HepG2 (cell line): ENCODE measurements around the gene CHPF. TPM values are rescaled to one million over a fixed set of nuclear protein-coding genes. Genes with fewer than 3 reads are reported as not detected.
A peak's percentile ranks its signal among the peaks of the same experiment; 100 is the strongest.

ENCODE experiments used
- BCL3 ChIP-seq: sonication (generic); formaldehyde crosslinking; IDR thresholded peaks from 2 replicates; pipeline ENCODE4 v1.5.1; 2020; ENCODE audit warnings: mild to moderate bottlenecking, missing genetic modification reagents, moderate library complexity
- CCDC6 ChIP-seq: sonication (generic); formaldehyde crosslinking; IDR thresholded peaks from 2 replicates; pipeline ENCODE4 v1.8.1; 2022; ENCODE audit warnings: mild to moderate bottlenecking, missing genetic modification reagents, moderate library complexity
- E2F5 ChIP-seq: sonication (generic); formaldehyde crosslinking; conservative IDR thresholded peaks from 2 replicates; pipeline ENCODE4 v1.4.0; 2020; ENCODE audit warnings: missing genetic modification reagents
- GFI1 ChIP-seq: sonication (generic); formaldehyde crosslinking; IDR thresholded peaks from 2 replicates; pipeline ENCODE4 v1.5.0; 2020; ENCODE audit warnings: missing genetic modification reagents, mild to moderate bottlenecking, borderline replicate concordance
- GLMP ChIP-seq: sonication (generic); formaldehyde crosslinking; IDR thresholded peaks from 2 replicates; pipeline ENCODE4 v1.9.0; 2021; ENCODE audit warnings: missing genetic modification reagents, mild to moderate bottlenecking, borderline replicate concordance
- KLF13 ChIP-seq: sonication (generic); formaldehyde crosslinking; IDR thresholded peaks from 2 replicates; pipeline ENCODE4 v1.4.0; 2020; ENCODE audit warnings: mild to moderate bottlenecking, missing genetic modification reagents
- SMC3 ChIP-seq: IDR thresholded peaks from 2 replicates; pipeline ENCODE4 v1.6.1; 2011; ENCODE audit warnings: low read length, improper control_type of control experiment
- SRSF1 ChIP-seq: fragments of 200-400 bp; formaldehyde crosslinking; optimal IDR thresholded peaks from 2 replicates; pipeline ENCODE3; 2017; ENCODE audit warnings: mild to moderate bottlenecking, low read depth, low read length, moderate library complexity
- TBX3 ChIP-seq: fragments of 450-650 bp; IDR thresholded peaks from 2 replicates; pipeline ENCODE4 v1.6.1; 2017; ENCODE audit warnings: antibody characterized with exemption, mild to moderate bottlenecking, inconsistent platforms, borderline replicate concordance
- TFDP2 ChIP-seq: sonication (generic); formaldehyde crosslinking; IDR thresholded peaks from 2 replicates; pipeline ENCODE4 v1.4.0; 2020; ENCODE audit warnings: missing genetic modification reagents
- THAP8 ChIP-seq: sonication (generic); formaldehyde crosslinking; IDR thresholded peaks from 2 replicates; pipeline ENCODE4 v1.5.1; 2020; ENCODE audit warnings: missing genetic modification reagents, mild to moderate bottlenecking, borderline replicate concordance
- ZBTB14 ChIP-seq: sonication (generic); formaldehyde crosslinking; IDR thresholded peaks from 2 replicates; pipeline ENCODE4 v1.4.0; 2020; ENCODE audit warnings: missing genetic modification reagents
- ZBTB34 ChIP-seq: sonication (generic); formaldehyde crosslinking; IDR thresholded peaks from 2 replicates; pipeline ENCODE4 v1.8.0; 2022; ENCODE audit warnings: mild to moderate bottlenecking, missing genetic modification reagents
- ZMYM4 ChIP-seq: sonication (generic); formaldehyde crosslinking; IDR thresholded peaks from 2 replicates; pipeline ENCODE4 v1.8.1; 2023; ENCODE audit warnings: mild to moderate bottlenecking, missing genetic modification reagents
- ZNF343 ChIP-seq: sonication (generic); formaldehyde crosslinking; IDR thresholded peaks from 2 replicates; pipeline ENCODE4 v1.4.0; 2020; ENCODE audit warnings: mild to moderate bottlenecking, missing genetic modification reagents
- ZNF367 ChIP-seq: sonication (generic); formaldehyde crosslinking; IDR thresholded peaks from 2 replicates; pipeline ENCODE4 v1.4.0; 2020; ENCODE audit warnings: missing genetic modification reagents, borderline replicate concordance
- ZNF558 ChIP-seq: sonication (generic); formaldehyde crosslinking; IDR thresholded peaks from 2 replicates; pipeline ENCODE4 v1.9.0; 2022; ENCODE audit warnings: mild to moderate bottlenecking, missing genetic modification reagents, borderline replicate concordance
- ZNF605 ChIP-seq: sonication (generic); formaldehyde crosslinking; IDR thresholded peaks from 2 replicates; pipeline ENCODE4 v1.8.0; 2022; ENCODE audit warnings: mild to moderate bottlenecking, missing genetic modification reagents
- ZNF674 ChIP-seq: sonication (generic); formaldehyde crosslinking; IDR thresholded peaks from 2 replicates; pipeline ENCODE4 v1.5.0; 2020; ENCODE audit warnings: low read depth, mild to moderate bottlenecking, missing genetic modification reagents
- ZNF746 ChIP-seq: sonication (generic); formaldehyde crosslinking; IDR thresholded peaks from 2 replicates; pipeline ENCODE4 v1.8.0; 2022; ENCODE audit warnings: mild to moderate bottlenecking, missing genetic modification reagents
- ZNF792 ChIP-seq: IDR thresholded peaks from 2 replicates; pipeline ENCODE4 v1.6.1; 2016
- polyA plus RNA-seq, 8 experiments: library from polyadenylated mRNA; depleted of rRNA in 3 of 8; stranded (reverse) in 7 of 8; unstranded in 1 of 8; fragments of >200 nt; fragmentation: Illumina TruSeq in 4 of 8; extraction: Trizol in 4 of 8; gene quantifications; 2 replicates each; pipeline versions ENCODE4 v1.2.1 to v1.2.3, GENCODE V29; 2011 to 2016; ENCODE audit warnings: low read depth in 4 of 8, missing spikeins in 1 of 8, mixed read lengths in 1 of 8; ENCODE audit not compliant: insufficient read depth in 1 of 8
- total RNA-seq, 5 experiments: library from RNA; depleted of rRNA; stranded (reverse); fragments of >200 nt; fragmentation: Illumina TruSeq; extraction: Trizol; gene quantifications; 2 replicates each; pipeline ENCODE4 v1.2.3, GENCODE V29; 2016; ENCODE audit warnings: low read depth in 1 of 5

CHPF gene
- total and polyA plus RNA-seq, 2 of the 13 experiments (the other 11 are each of a cell fraction or from before 2014, with no cell fraction given), result 79.6 to 111 TPM

- peak; percentile 62; the same call in 1 of the 2 replicates for TF ChIP-seq E2F5
- TF ChIP-seq THAP8 (CRISPR knock-in tag), result no peak
- TF ChIP-seq ZNF558 (CRISPR knock-in tag), result peak; percentile 75; the same call in 1 of the 2 replicates
- no peak for TF ChIP-seq ZNF674
- TF ChIP-seq BCL3 (CRISPR knock-in tag), result no peak; the same call in 1 of the 2 replicates
- no peak for TF ChIP-seq ZNF746 (CRISPR knock-in tag)
- TF ChIP-seq SRSF1, result peak; percentile 56
- no peak for TF ChIP-seq GFI1
- TF ChIP-seq ZNF605 (CRISPR knock-in tag), result no peak; the same call in 1 of the 2 replicates
- TF ChIP-seq ZBTB14 (CRISPR knock-in tag), result 0 out of 2 replicates have a peak, but pooled peaks have one; percentile 79
- TF ChIP-seq ZNF343 (CRISPR knock-in tag), result peak; percentile 70; the same call in 1 of the 2 replicates
- TF ChIP-seq ZNF367, result peak; percentile 84; the same call in 1 of the 2 replicates
- peak; percentile 74; the same call in 1 of the 2 replicates for TF ChIP-seq ZMYM4
- no peak for TF ChIP-seq GLMP
- TF ChIP-seq CCDC6 (CRISPR knock-in tag), result peak; percentile 78; the same call in 1 of the 2 replicates
- TF ChIP-seq TBX3, result no peak
- no peak; the same call in 1 of the 2 replicates for TF ChIP-seq ZBTB34 (CRISPR knock-in tag)
- TF ChIP-seq TFDP2, result peak; percentile 85
- no peak for TF ChIP-seq SMC3
- TF ChIP-seq ZNF792 (CRISPR knock-in tag), result peak; percentile 39; the same call in 1 of the 2 replicates
- TF ChIP-seq KLF13 (CRISPR knock-in tag), result peak; percentile 98
Observed at GRCh38 chr2:219552382-219553167, 9.0 kb upstream of the CHPF start (continued).
